Measurements from ENCODE around the gene FGD2. TPM values are rescaled to one million over a fixed set of nuclear protein-coding genes. Genes with fewer than 3 reads are reported as not detected.

The FGD2 gene
- total and polyA plus RNA-seq, 12 donors: 1.0 to 22.1 (median 2.5) TPM

- H3K27me3 ChIP-seq: no peaks in the 10 kb centered on the region
- no peaks in the 10 kb centered on the region for H3K9me3 ChIP-seq
- no peak for DNase-seq
- H3K27ac ChIP-seq: peak overlapping the region in 1 of 10 donors; percentile 93
- H3K4me3 ChIP-seq: no peak overlapping the region
- TF ChIP-seq, protein P1, sequence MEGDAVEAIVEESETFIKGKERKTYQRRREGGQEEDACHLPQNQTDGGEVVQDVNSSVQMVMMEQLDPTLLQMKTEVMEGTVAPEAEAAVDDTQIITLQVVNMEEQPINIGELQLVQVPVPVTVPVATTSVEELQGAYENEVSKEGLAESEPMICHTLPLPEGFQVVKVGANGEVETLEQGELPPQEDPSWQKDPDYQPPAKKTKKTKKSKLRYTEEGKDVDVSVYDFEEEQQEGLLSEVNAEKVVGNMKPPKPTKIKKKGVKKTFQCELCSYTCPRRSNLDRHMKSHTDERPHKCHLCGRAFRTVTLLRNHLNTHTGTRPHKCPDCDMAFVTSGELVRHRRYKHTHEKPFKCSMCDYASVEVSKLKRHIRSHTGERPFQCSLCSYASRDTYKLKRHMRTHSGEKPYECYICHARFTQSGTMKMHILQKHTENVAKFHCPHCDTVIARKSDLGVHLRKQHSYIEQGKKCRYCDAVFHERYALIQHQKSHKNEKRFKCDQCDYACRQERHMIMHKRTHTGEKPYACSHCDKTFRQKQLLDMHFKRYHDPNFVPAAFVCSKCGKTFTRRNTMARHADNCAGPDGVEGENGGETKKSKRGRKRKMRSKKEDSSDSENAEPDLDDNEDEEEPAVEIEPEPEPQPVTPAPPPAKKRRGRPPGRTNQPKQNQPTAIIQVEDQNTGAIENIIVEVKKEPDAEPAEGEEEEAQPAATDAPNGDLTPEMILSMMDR (IDR thresholded peaks at IDR 0.05): no peak
- peaks cover 6 to 58% (median 19%) of the 10 kb centered on the region in 9 donors for H3K4me1 ChIP-seq
- no peak for ATAC-seq
- H3K36me3 ChIP-seq: no peaks in the 10 kb centered on the region
- intact Hi-C loops (cut with DNase I): no loop called here
- 88 to 92% methylated on average over 10 of the region's 10 CpGs for WGBS, 2 donors
Observed at GRCh38 chr6:37047689-37048402, 42.4 kb downstream of the FGD2 start.

- H3K27ac ChIP-seq: peak overlapping the region in 4 of 10 donors; percentile 17 to 93 (median 77)
- no peak for DNase-seq
- intact Hi-C loops (cut with DNase I): no loop called here
- H3K4me1 ChIP-seq: peaks cover 6 to 58% (median 19%) of the 10 kb centered on the region in 9 donors
- TF ChIP-seq, protein P1 (IDR thresholded peaks at IDR 0.05): no peak
- H3K9me3 ChIP-seq: no peaks in the 10 kb centered on the region
- WGBS, 2 donors: 64 to 68% methylated on average over 3 of the region's 3 CpGs
- H3K36me3 ChIP-seq: no peaks in the 10 kb centered on the region
- ATAC-seq: no peak
- no peaks in the 10 kb centered on the region for H3K27me3 ChIP-seq
- H3K4me3 ChIP-seq: no peak overlapping the region
Observed at GRCh38 chr6:37048403-37048850, 43.0 kb downstream of the FGD2 start.

DNA sequence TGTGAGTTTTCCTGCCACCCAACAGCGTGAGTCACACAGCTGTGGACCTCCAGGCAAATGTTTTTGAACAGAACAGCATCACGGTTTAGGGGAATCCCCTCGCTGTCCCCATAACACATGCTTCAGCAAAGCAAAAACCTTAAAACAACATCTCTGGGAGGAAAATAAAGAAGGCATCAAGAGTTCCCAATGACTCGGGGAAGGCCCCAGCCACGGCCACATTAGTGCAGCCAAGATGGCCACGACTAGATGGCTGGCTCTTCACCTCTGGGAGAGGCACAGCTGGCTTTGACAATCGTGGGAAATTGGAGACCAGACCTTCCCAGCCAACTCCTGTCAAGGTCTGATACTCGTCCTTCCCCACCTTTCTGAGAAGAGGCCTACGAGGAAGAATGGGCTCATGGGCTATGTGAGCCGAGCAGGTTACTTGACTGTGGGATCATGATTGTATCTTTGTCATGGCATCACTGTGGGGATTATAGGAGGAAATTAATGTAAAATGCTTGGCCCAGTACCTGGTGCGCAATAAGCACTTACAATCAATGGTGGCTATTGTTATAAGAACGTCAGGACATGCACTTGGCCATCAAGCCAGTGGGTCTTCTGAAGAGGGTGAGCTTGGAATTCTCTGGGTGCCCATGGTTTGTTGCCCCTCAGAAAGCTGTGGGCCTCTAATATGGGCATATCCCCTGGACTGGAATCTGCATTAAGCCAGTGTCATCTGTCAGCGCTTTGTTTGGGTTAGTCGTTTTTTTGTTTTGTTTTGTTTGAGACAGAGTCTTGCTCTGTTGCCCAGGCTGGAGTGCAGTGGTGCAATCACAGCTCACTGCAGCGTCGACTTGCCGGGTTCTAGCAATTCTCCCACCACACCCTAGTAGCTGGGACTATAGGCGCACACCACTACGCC is 43.6 kb downstream of the FGD2 start:
- WGBS, 2 donors: 79% methylated on average over 19 of the region's 19 CpGs
- TF ChIP-seq, protein P1 (IDR thresholded peaks at IDR 0.05): no peak
- Histone ChIP-seq H3K36me3 (no peaks in the 10 kb centered on the region), H3K9me3 (no peaks in the 10 kb centered on the region), H3K27ac (peak overlapping the region in 9 of 10 donors; percentile 22 to 93 (median 59)), H3K27me3 (no peaks in the 10 kb centered on the region), H3K4me3 (peak overlapping the region in 1 of 10 donors; percentile 31), H3K4me1 (peaks cover 6 to 58% (median 19%) of the 10 kb centered on the region in 9 donors)
- intact Hi-C loops (cut with DNase I): no loop called here
- DNase-seq: peak in 1 of 2 donors; percentile 39
- peak in 7 of 8 donors; percentile 14 to 64 (median 51) for ATAC-seq

GRCh38 chr6:37049758-37050044 is 44.2 kb downstream of the FGD2 start:
- intact Hi-C loops (cut with DNase I): loop anchor here in 4 of 10 donors (2.0 to 5.0 kb wide), 4 partner anchors 53 to 123 kb away; no protein-coding TSS in a partner anchor
- Histone ChIP-seq H3K27ac (peak overlapping the region in 9 of 10 donors; percentile 22 to 93 (median 59)), H3K36me3 (no peaks in the 10 kb centered on the region), H3K4me1 (peaks cover 6 to 58% (median 19%) of the 10 kb centered on the region in 9 donors), H3K4me3 (peak overlapping the region in 2 of 10 donors; percentile 9 to 31), H3K27me3 (no peaks in the 10 kb centered on the region), H3K9me3 (no peaks in the 10 kb centered on the region)
- ATAC-seq (no peak), DNase-seq (no peak)
- TF ChIP-seq, protein P1 (IDR thresholded peaks at IDR 0.05): no peak
- 91 to 93% methylated on average over 3 of the region's 3 CpGs for WGBS, 2 donors
